GM10266 (cell line): ENCODE results near the gene ATP11B.

Experiments used
- DNase-seq: peaks from one replicate; pipeline ENCODE4 v3.0.0; 2012; ENCODE audit errors: extremely low spot score
- TF ChIP-seq, protein P1 (sequence below): IDR thresholded peaks from 2 replicates; pipeline ENCODE4 v1.5.1; 2012; ENCODE audit warnings: mild to moderate bottlenecking, low read depth; ENCODE audit not compliant: control insufficient read depth, insufficient read depth; ENCODE audit errors: missing control alignments

The ATP11B gene

DNA sequence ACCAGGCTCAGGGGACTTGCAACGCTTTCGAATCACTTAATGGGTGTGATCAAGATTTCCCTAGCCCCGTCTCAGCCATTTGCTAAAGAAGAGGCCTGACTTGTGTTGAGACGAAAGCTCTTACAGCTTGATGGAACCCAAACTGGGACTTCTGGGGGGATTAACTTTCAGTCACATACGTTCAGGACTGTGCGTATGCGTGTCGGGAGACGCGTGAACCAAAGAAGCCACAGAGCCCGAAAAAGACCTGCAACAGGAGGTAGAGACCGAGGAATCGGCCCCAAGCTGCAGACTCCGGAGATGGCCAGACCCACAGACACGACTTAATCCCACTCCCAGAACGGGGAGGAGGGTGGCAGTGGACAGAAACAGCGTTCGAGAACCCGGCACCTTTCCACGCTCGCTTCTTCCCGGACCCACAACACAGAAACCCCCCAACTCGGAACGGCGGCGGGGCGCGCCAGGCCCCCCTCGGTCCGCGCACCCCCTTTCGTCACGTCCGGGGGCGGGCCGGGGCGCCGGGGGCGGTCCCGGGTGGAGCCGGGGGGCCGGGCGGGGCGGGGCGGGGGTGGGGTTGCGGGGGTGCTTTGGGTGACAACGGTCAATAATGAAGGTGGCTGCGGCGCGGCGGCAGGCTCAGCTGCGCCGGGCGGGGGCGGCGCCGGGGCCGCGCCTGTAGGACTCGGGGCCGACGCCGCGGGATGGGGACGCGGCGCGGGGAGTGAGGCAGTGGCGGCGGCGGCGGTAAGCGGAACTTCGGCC is at the start of gene ATP11B:
Gene ATP11B, plus strand, starts transcription at position 604 of the 762 bp plus-strand sequence. CDS start 256 bp downstream, outside the sequence.
- TF ChIP-seq, protein P1, sequence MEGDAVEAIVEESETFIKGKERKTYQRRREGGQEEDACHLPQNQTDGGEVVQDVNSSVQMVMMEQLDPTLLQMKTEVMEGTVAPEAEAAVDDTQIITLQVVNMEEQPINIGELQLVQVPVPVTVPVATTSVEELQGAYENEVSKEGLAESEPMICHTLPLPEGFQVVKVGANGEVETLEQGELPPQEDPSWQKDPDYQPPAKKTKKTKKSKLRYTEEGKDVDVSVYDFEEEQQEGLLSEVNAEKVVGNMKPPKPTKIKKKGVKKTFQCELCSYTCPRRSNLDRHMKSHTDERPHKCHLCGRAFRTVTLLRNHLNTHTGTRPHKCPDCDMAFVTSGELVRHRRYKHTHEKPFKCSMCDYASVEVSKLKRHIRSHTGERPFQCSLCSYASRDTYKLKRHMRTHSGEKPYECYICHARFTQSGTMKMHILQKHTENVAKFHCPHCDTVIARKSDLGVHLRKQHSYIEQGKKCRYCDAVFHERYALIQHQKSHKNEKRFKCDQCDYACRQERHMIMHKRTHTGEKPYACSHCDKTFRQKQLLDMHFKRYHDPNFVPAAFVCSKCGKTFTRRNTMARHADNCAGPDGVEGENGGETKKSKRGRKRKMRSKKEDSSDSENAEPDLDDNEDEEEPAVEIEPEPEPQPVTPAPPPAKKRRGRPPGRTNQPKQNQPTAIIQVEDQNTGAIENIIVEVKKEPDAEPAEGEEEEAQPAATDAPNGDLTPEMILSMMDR, result no peak
- peak; percentile 98 for DNase-seq

DNA sequence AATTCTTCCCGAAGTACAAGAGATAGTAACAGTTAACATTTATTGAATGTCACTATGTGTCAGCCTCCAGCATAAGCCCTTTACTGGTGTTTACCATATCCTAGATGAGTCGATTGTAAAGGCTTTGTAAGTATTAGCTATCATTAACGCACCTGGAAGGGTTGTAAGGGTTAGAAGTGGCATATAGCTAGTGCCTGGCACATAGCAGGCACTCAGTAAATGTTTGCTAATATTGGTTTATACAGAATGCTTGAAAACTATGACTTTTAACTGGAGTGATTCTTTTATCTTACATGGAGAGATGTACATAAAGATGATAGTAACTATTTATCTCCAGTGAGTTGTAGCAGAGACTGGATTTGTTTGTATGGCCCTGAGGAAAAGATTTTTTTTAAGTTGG is 46.3 kb upstream of the ATP11B start:
- TF ChIP-seq, protein P1, result no peak
- no peak for DNase-seq

DNA sequence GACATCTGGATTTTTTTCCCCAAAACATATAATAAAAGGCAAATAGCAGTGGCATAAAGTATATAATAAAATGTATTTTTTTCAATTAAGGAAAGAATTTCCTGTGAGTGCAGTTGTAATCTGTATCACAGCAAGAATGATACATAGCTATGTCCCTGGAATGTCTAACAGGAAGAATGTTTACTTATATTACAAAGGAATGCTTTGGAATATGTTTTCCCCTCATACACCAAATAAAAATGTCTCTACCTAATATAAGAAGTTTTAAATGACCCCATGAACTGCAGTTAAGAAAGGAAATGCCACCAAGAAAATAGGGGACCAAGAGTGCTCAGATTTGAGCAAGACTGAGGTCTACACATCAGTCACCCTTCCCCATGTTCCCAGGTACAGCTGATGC is 38.0 kb upstream of the ATP11B start:
- TF ChIP-seq, protein P1, result no peak

DNA sequence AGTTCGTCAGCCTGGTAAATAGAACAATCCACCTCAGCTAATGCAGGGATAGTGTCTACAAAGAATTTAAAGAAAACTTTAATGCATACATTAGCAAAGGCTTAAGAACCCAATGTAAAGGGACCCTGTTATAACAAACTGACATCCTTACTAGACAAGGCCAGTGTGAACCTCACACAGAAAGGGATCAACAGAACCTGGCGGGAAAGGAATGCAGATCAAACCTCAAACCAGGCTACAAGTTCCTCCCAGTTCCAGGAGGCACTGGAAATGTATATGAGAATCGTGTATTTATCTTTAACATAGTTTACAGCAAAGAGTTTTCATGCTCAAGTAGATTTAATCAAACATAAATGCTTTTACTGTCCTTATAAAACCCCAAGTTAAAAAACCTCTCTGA is 37.6 kb upstream of the ATP11B start:
- TF ChIP-seq, protein P1, result no peak
- no peak for DNase-seq

More for the DNA sequence above, 38.0 kb upstream of the ATP11B start:
- DNase-seq, result no peak

DNA sequence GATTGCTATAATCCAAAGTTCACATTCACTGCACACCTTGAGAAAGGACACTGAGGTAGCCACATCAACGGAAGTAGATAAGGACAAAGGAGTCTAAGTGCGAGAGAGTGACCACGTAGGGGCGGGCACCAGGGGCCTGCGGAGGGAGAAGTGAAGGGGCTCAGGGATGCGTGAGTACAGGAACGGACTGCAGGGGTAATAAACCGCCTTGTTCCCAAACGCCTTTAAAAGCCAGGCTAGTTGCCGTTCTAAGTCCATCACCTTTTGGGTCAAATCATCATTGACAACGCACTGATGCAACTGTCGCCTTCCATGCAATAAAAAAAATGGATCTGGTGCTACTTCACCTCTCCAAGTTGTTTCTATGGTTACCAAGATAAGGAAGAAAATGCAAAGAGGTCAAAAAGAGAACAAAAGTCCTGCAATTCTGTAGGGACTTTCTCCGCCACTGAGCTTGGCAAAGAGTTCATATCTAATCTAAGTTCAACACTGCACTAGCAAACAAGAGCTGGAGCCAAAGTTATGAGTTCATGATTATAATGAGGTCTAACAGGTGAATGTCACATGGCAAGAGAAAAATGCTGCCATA is 32.6 kb upstream of the ATP11B start:
- no peak for DNase-seq
- TF ChIP-seq, protein P1, result no peak

DNA sequence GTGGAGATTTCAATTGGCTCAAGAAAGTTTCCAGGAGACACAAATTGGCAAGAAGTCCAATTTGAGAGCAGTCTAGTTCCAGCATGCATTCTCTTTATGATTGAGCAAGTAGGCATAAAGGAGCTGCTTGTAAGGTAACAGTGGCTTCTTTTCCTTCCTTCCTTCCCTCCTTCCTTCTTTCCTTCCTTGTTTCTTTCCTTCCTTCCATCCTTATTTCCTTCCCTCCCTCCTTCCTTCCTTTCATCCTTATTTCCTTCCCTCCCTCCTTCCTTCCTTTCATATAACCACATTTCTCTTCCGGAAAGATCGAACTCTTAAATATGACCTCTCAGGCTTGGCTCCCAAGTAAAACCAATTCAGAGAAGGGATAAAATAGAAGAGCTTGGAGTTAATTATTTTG is 29.4 kb upstream of the ATP11B start:
- DNase-seq, result no peak
- TF ChIP-seq, protein P1, result no peak

DNA sequence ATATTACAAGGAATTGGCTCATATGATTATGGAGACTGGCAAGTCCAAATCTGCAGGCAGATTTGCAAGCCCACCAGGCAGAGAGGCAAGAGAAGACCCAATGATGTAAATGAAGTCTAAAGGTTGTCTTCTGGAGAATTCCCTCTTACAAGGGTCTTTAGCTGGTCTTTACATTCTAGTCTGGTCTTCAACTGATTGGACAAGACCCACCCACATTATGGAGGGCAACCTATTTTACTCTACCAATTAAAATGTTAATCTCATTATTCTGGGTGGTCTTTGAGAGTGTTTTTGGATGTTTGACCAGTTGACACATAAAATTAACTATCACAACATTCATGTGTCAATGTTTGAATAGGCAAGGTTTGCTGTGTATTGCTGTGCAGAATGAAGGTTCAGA is 28.0 kb upstream of the ATP11B start:
- DNase-seq, result no peak
- TF ChIP-seq, protein P1, result no peak
